HepG2 (cell line): Measurements from ENCODE around the gene ABCC1. TPM values are rescaled to one million over a fixed set of nuclear protein-coding genes. Genes with fewer than 3 reads are reported as not detected.

ENCODE experiments used
- CERS6 ChIP-seq: sonication (generic); formaldehyde crosslinking; IDR thresholded peaks from 2 replicates; pipeline ENCODE4 v1.5.0; 2020; ENCODE audit warnings: missing genetic modification reagents
- KLF9 ChIP-seq: IDR thresholded peaks from 2 replicates; pipeline ENCODE4 v1.6.1; 2016; ENCODE audit warnings: low read depth
- KMT2B ChIP-seq: IDR thresholded peaks from 2 replicates; pipeline ENCODE4 v1.6.1; 2016; ENCODE audit warnings: missing genetic modification reagents, missing compliant biosample characterization
- MAZ ChIP-seq, 2 experiments: sonication (generic) in 1 of 2; formaldehyde crosslinking in 1 of 2; IDR thresholded peaks; 2 replicates each; pipeline versions ENCODE4 v1.5.0 to v1.6.1; 2012 to 2020; ENCODE audit warnings: low read depth in 2 of 2, mild to moderate bottlenecking in 2 of 2, borderline replicate concordance in 1 of 2, improper control_type of control experiment in 1 of 2, low read length in 1 of 2, missing genetic modification reagents in 1 of 2, moderate library complexity in 1 of 2
- MEIS1 ChIP-seq: sonication (generic); formaldehyde crosslinking; IDR thresholded peaks from 2 replicates; pipeline ENCODE4 v1.9.0; 2021; ENCODE audit warnings: mild to moderate bottlenecking, missing genetic modification reagents, moderate library complexity, borderline replicate concordance
- RNF219 ChIP-seq: sonication (generic); formaldehyde crosslinking; IDR thresholded peaks from 2 replicates; pipeline ENCODE4 v1.5.0; 2020; ENCODE audit warnings: mild to moderate bottlenecking, missing genetic modification reagents
- STAT6 ChIP-seq: sonication (generic); formaldehyde crosslinking; IDR thresholded peaks from 2 replicates; pipeline ENCODE4 v1.4.0; 2020; ENCODE audit warnings: missing genetic modification reagents, mild to moderate bottlenecking, borderline replicate concordance
- ZBTB38 ChIP-seq: sonication (generic); formaldehyde crosslinking; IDR thresholded peaks from 2 replicates; pipeline ENCODE4 v1.5.1; 2020; ENCODE audit warnings: mild to moderate bottlenecking, missing genetic modification reagents
- ZNF142 ChIP-seq: sonication (generic); formaldehyde crosslinking; IDR thresholded peaks from 2 replicates; pipeline ENCODE4 v1.4.0; 2020; ENCODE audit warnings: missing genetic modification reagents
- ZNF382 ChIP-seq: sonication (generic); formaldehyde crosslinking; IDR thresholded peaks from 2 replicates; pipeline ENCODE4 v1.5.0; 2020; ENCODE audit warnings: missing genetic modification reagents, mild to moderate bottlenecking, borderline replicate concordance
- ZNF574 ChIP-seq: sonication (generic); formaldehyde crosslinking; IDR thresholded peaks from 2 replicates; pipeline ENCODE4 v1.4.0; 2020; ENCODE audit warnings: missing genetic modification reagents
- polyA plus RNA-seq, 8 experiments: library from polyadenylated mRNA; depleted of rRNA in 3 of 8; stranded (reverse) in 7 of 8; unstranded in 1 of 8; fragments of >200 nt; fragmentation: Illumina TruSeq in 4 of 8; extraction: Trizol in 4 of 8; gene quantifications; 2 replicates each; pipeline versions ENCODE4 v1.2.1 to v1.2.3, GENCODE V29; 2011 to 2016; ENCODE audit warnings: low read depth in 4 of 8, missing spikeins in 1 of 8, mixed read lengths in 1 of 8; ENCODE audit not compliant: insufficient read depth in 1 of 8
- total RNA-seq, 5 experiments: library from RNA; depleted of rRNA; stranded (reverse); fragments of >200 nt; fragmentation: Illumina TruSeq; extraction: Trizol; gene quantifications; 2 replicates each; pipeline ENCODE4 v1.2.3, GENCODE V29; 2016; ENCODE audit warnings: low read depth in 1 of 5

The ABCC1 gene
- total and polyA plus RNA-seq, 2 of the 13 experiments (the other 11 are each of a cell fraction or from before 2014, with no cell fraction given) = 13.0 to 30.6 TPM

- TF ChIP-seq STAT6 (CRISPR knock-in tag) (no peak; the same call in 1 of the 2 replicates), RNF219 (CRISPR knock-in tag) (no peak), ZNF382 (CRISPR knock-in tag) (no peak), ZNF142 (CRISPR knock-in tag) (no peak), CERS6 (no peak), KMT2B (CRISPR knock-in tag) (no peak), KLF9 (CRISPR knock-in tag) (no peak), MAZ (IDR thresholded peaks at IDR 0.05; ENCODE audit: borderline replicate concordance, low read depth, low read length) (no peak), MAZ (CRISPR knock-in tag; IDR thresholded peaks at IDR 0.05; ENCODE audit: low read depth) (no peak), ZNF574 (no peak), ZBTB38 (CRISPR knock-in tag) (no peak), MEIS1 (CRISPR knock-in tag) (no peak; the same call in none of the 2 replicates)
Measured at GRCh38 chr16:15948532-15949209, 745 bp upstream of the ABCC1 start (continued).
